ENCODE measurements around the gene NR3C2. TPM values are rescaled to one million over a fixed set of nuclear protein-coding genes. Genes with fewer than 3 reads are reported as not detected.

The NR3C2 gene
- total RNA-seq, 1 donor from 2014 or later = 0.79 TPM

DNA sequence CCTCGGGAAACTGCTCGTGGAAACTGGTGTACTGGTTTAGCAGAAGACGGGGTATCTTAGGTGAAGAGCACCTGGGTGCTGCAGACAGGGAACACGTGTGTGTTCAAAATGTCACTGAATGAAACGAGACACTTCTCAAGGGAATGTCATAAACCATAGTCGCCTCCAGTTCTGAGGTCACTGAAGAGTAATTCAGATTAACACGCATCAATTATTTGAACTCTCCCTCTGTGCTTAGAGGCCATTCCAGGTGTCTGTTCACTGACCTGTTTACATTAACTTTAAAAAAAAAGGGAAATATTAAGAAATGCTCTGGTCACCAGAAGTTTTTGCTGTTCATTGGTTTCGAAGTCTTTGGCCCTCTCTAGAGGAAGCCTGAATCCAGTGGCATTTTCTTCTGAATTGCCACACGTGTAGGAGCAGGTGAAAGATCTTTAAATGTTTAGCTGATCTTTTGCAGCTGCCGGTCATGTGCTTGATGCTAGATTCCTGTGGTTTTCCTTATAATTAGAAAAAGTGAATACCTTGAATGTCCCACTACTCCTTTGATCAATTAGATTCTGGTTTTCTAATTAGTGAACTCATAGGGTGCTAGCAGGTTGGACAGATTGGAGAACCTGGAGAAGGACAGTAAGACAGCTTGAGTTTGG, 379.8 kb downstream of the NR3C2 start:
- DNase-seq (ENCODE audit: low read depth) (no peak), FAIRE-seq (peak; percentile 79)
- Histone ChIP-seq H3K4me3 (ENCODE audit: low read depth, low read length) (no peak overlapping the region), H3K27me3 (ENCODE audit: control insufficient read depth, insufficient read depth, low read length) (no peaks in the 10 kb centered on the region), H3K36me3 (ENCODE audit: control insufficient read depth, insufficient read depth, low read length) (no peaks in the 10 kb centered on the region)
- TF ChIP-seq, protein P1, sequence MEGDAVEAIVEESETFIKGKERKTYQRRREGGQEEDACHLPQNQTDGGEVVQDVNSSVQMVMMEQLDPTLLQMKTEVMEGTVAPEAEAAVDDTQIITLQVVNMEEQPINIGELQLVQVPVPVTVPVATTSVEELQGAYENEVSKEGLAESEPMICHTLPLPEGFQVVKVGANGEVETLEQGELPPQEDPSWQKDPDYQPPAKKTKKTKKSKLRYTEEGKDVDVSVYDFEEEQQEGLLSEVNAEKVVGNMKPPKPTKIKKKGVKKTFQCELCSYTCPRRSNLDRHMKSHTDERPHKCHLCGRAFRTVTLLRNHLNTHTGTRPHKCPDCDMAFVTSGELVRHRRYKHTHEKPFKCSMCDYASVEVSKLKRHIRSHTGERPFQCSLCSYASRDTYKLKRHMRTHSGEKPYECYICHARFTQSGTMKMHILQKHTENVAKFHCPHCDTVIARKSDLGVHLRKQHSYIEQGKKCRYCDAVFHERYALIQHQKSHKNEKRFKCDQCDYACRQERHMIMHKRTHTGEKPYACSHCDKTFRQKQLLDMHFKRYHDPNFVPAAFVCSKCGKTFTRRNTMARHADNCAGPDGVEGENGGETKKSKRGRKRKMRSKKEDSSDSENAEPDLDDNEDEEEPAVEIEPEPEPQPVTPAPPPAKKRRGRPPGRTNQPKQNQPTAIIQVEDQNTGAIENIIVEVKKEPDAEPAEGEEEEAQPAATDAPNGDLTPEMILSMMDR (IDR thresholded peaks at IDR 0.05; ENCODE audit: insufficient read depth, low read length, severe bottlenecking) = no peak

DNA sequence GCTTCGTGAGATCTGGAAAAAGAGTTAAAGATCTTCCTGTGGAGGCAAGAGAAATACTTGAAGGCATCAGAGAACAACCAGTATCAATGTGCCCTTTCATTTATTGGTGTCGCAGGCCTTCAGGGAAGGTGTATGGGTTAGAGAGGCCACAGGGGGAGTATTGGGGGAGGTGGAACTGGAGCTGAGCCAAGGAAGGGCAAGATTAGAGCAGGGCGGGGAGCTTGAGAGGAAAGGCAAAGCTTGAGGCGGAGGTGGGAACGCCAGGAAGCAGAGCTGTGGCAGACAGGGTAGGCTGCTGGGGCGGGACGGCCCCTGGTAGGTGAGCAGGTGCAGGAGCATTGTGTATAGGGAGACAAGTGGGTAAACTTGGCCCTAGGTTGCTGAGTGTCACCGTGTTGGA, 380.4 kb downstream of the NR3C2 start:
- TF ChIP-seq, protein P1 (IDR thresholded peaks at IDR 0.05; ENCODE audit: insufficient read depth, low read length, severe bottlenecking) = no peak
- DNase-seq (ENCODE audit: low read depth) = no peak
- no peaks in the 10 kb centered on the region for H3K27me3 ChIP-seq (ENCODE audit: control insufficient read depth, insufficient read depth, low read length)
- no peak overlapping the region for H3K4me3 ChIP-seq (ENCODE audit: low read depth, low read length)
- FAIRE-seq = no peak
- no peaks in the 10 kb centered on the region for H3K36me3 ChIP-seq (ENCODE audit: control insufficient read depth, insufficient read depth, low read length)

DNA sequence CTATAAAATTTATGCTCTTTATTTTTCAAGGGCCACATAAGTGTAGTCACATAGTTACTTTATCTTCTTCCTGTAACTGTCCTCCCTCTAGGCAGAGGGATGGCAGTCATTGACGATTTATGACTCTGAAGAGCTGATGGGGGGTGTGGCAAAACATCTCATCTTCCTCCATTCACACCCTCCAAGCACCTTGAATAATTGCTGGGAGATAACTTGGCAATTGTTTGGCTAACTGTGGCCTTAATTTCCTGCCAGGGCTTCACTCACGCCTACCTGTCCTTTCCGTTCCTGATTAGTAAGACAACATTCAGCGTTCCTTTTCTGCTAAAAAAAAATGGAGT, 381.1 kb downstream of the NR3C2 start:
- Histone ChIP-seq H3K36me3 (ENCODE audit: control insufficient read depth, insufficient read depth, low read length) (no peaks in the 10 kb centered on the region), H3K4me3 (ENCODE audit: low read depth, low read length) (no peak overlapping the region), H3K27me3 (ENCODE audit: control insufficient read depth, insufficient read depth, low read length) (no peaks in the 10 kb centered on the region)
- TF ChIP-seq, protein P1 (IDR thresholded peaks at IDR 0.05; ENCODE audit: insufficient read depth, low read length, severe bottlenecking) = no peak
- DNase-seq (ENCODE audit: low read depth) (no peak), FAIRE-seq (no peak)

DNA sequence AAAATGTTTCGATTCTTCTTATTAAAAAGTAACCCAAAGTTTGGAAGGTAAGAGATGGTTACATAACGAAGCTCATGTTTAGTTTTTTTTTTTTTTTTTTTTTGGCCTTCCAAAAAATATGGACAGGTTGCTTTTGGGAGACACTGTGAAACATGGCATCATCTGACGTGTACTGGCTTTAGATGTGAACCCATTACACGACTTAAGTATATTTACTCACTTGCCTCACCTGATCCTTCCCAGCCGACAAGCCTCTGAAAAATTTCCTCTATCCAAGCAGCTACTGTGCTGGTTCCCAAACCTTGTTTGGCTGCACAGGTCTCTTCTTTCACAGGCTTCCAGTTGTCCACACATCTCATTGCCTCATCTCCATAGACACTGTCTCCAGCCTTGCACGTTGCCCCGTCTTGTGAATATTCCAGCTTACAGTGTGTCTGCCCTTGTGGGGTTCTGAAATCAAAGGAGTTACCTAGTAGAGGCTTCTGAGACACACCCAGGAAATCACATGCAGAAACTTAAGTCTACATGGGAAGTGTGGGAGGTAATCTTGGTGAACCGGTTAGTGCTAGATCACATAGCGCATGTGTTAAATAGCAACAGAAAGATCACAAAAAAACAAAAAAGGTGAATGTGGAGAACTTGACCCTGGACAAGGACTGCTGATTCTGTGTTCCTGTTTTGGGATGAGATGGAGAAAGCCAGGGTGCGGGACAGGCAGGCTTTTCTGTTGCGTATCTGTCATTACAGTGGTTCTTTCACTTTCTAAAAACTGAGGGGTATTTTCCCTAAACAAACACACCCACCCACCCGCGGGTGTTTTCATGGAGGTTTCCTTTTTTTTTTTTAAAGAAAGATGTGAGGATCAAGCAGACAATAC, 381.7 kb downstream of the NR3C2 start:
- DNase-seq (ENCODE audit: low read depth) (peak; percentile 76), FAIRE-seq (no peak)
- Histone ChIP-seq H3K27me3 (ENCODE audit: control insufficient read depth, insufficient read depth, low read length) (no peaks in the 10 kb centered on the region), H3K4me3 (ENCODE audit: low read depth, low read length) (no peak overlapping the region), H3K36me3 (ENCODE audit: control insufficient read depth, insufficient read depth, low read length) (no peaks in the 10 kb centered on the region)
- TF ChIP-seq, protein P1 (IDR thresholded peaks at IDR 0.05; ENCODE audit: insufficient read depth, low read length, severe bottlenecking) = no peak

DNA sequence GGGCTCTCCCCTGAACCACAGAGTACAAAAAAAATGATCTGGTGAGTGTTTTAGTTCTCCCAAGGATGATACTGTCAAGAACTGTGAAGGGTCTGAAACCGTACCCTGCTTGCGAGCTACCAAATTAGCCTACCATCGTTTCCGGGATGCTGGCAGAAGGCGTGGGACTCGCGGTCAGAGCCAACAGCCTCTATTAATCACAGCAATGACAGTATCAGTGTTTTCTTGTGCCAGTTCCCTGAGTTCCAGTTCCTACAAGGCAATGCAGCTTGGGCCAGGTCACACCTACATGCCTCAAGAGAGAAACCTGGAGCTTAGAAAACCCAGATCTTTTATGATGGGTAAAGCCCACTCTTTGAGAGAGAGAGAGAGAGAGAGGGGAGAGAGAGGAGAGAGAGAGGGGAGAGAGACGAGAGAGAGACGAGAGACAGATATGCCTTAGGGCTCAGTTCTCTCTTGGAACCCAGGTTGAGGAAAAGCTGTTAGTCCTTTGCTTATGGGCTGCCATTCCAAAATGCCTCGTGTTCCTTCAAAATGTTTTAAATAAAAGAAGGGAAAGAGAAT, 382.5 kb downstream of the NR3C2 start:
- FAIRE-seq (no peak), DNase-seq (ENCODE audit: low read depth) (no peak)
- TF ChIP-seq, protein P1 (IDR thresholded peaks at IDR 0.05; ENCODE audit: insufficient read depth, low read length, severe bottlenecking) = no peak
- no peaks in the 10 kb centered on the region for H3K36me3 ChIP-seq (ENCODE audit: control insufficient read depth, insufficient read depth, low read length)
- no peaks in the 10 kb centered on the region for H3K27me3 ChIP-seq (ENCODE audit: control insufficient read depth, insufficient read depth, low read length)
- H3K4me3 ChIP-seq (ENCODE audit: low read depth, low read length) = no peak overlapping the region
